GM18502 (cell line): Measurements from ENCODE around the gene PLCXD3.
"Not testable (repeated sequence)": the region's sequence is repeated elsewhere in the genome, so short reads cannot be mapped to it uniquely, and the experiment has no call there.

Experiments used
- ATAC-seq: cut with Tn5 transposase; IDR thresholded peaks from one replicate; pipeline ENCODE4 v1.9.1; 2021; ENCODE audit warnings: mild to moderate bottlenecking; ENCODE audit not compliant: unreplicated experiment, poor library complexity

PLCXD3 gene

GRCh38 chr5:41364346-41364745 lies 146.1 kb downstream of the PLCXD3 start:
- no peak for ATAC-seq

GRCh38 chr5:41363343-41363986 lies 146.9 kb downstream of the PLCXD3 start:
- ATAC-seq = no peak

GRCh38 chr5:41356786-41357185 lies 153.6 kb downstream of the PLCXD3 start:
- ATAC-seq = no peak

- no peak for ATAC-seq
Observed at GRCh38 chr5:41349846-41350245, 160.6 kb downstream of the PLCXD3 start.

- no peak for ATAC-seq
Observed at GRCh38 chr5:41347569-41347968, 162.8 kb downstream of the PLCXD3 start.

- ATAC-seq = no peak
Observed at GRCh38 chr5:41346609-41347008, 163.8 kb downstream of the PLCXD3 start.

- no peak for ATAC-seq
Observed at GRCh38 chr5:41345295-41345694, 165.1 kb downstream of the PLCXD3 start.

GRCh38 chr5:41339339-41339738 lies 171.1 kb downstream of the PLCXD3 start:
- no peak for ATAC-seq

- no peak for ATAC-seq
Observed at GRCh38 chr5:41338136-41338675, 172.2 kb downstream of the PLCXD3 start.

GRCh38 chr5:41337724-41338123 lies 172.7 kb downstream of the PLCXD3 start:
- ATAC-seq = no peak

- ATAC-seq = no peak
Observed at GRCh38 chr5:41337216-41337615, 173.2 kb downstream of the PLCXD3 start.

GRCh38 chr5:41336471-41336870 lies 173.9 kb downstream of the PLCXD3 start:
- ATAC-seq = no peak

GRCh38 chr5:41335596-41336181 lies 174.7 kb downstream of the PLCXD3 start:
- ATAC-seq = no peak

- ATAC-seq = peak; percentile 88
Observed at GRCh38 chr5:41334758-41335157, 175.6 kb downstream of the PLCXD3 start.

GRCh38 chr5:41334221-41334620 lies 176.2 kb downstream of the PLCXD3 start:
- peak; percentile 52 for ATAC-seq

GRCh38 chr5:41325074-41325473 lies 185.3 kb downstream of the PLCXD3 start:
- no peak for ATAC-seq

GRCh38 chr5:41322826-41323225 lies 187.6 kb downstream of the PLCXD3 start:
- not testable (repeated sequence) for ATAC-seq

GRCh38 chr5:41312478-41313060 lies 197.8 kb downstream of the PLCXD3 start:
- ATAC-seq = no peak

GRCh38 chr5:41312066-41312465 lies 198.3 kb downstream of the PLCXD3 start:
- ATAC-seq = no peak

GRCh38 chr5:41309275-41309674 lies 201.1 kb downstream of the PLCXD3 start:
- ATAC-seq = no peak

GRCh38 chr5:41306005-41306404 lies 204.4 kb downstream of the PLCXD3 start:
- ATAC-seq = no peak

GRCh38 chr5:41305056-41305455 lies 205.3 kb downstream of the PLCXD3 start:
- no peak for ATAC-seq
